WERI-Rb-1 (cell line): Measurements from ENCODE around the gene TSPAN10.

Experiments used
- DNase-seq: peaks from one replicate; pipeline ENCODE4 v3.0.0-alpha.2; 2020
- H3K27ac ChIP-seq: fragments of 250-450 bp; sonication (Bioruptor Pico); 2 replicates; pipeline ENCODE4 v1.5.1; 2020; ENCODE audit warnings: mild to moderate bottlenecking, moderate library complexity
- H3K27me3 ChIP-seq: fragments of 250-450 bp; sonication (Bioruptor Pico); 2 replicates; pipeline ENCODE4 v1.5.1; 2021; ENCODE audit warnings: mild to moderate bottlenecking, low read depth, moderate library complexity; ENCODE audit not compliant: insufficient read depth, severe bottlenecking
- H3K36me3 ChIP-seq: fragments of 250-450 bp; sonication (Bioruptor Pico); 2 replicates; pipeline ENCODE4 v1.5.1; 2020; ENCODE audit warnings: mild to moderate bottlenecking, moderate library complexity
- H3K4me3 ChIP-seq: 2 replicates; pipeline ENCODE4 v1.5.1; 2011; ENCODE audit warnings: low read depth, mild to moderate bottlenecking, control low read depth, low read length
- H3K9me3 ChIP-seq: fragments of 250-450 bp; sonication (Bioruptor Pico); 2 replicates; pipeline ENCODE4 v1.5.1; 2021; ENCODE audit warnings: mild to moderate bottlenecking, moderate library complexity; ENCODE audit not compliant: severe bottlenecking
- CTCF ChIP-seq: IDR thresholded peaks from 2 replicates; pipeline ENCODE4 v1.5.1; 2011; ENCODE audit warnings: low read depth, mild to moderate bottlenecking, control low read depth, inconsistent platforms, low read length

The TSPAN10 gene

GRCh38 chr17:81693509-81694210 lies 56.7 kb downstream of the TSPAN10 start:
- Histone ChIP-seq H3K4me3 (no peak overlapping the region), H3K27me3 (no peaks in the 10 kb centered on the region), H3K36me3 (peaks cover 99% of the 10 kb centered on the region), H3K9me3 (no peaks in the 10 kb centered on the region), H3K27ac (no peak overlapping the region)
- DNase-seq, result no peak
- peak; percentile 50 for TF ChIP-seq CTCF

- TF ChIP-seq CTCF, result no peak
- H3K27me3 ChIP-seq, result no peaks in the 10 kb centered on the region
- peaks cover 99% of the 10 kb centered on the region for H3K36me3 ChIP-seq
- no peaks in the 10 kb centered on the region for H3K9me3 ChIP-seq
- no peak overlapping the region for H3K27ac ChIP-seq
- DNase-seq, result no peak
- no peak overlapping the region for H3K4me3 ChIP-seq
These were observed 57.8 kb downstream of the TSPAN10 start for GRCh38 chr17:81694810-81695209.

GRCh38 chr17:81695211-81695610 lies 58.2 kb downstream of the TSPAN10 start:
- Histone ChIP-seq H3K36me3 (peaks cover 97% of the 10 kb centered on the region), H3K9me3 (no peaks in the 10 kb centered on the region), H3K4me3 (no peak overlapping the region), H3K27ac (no peak overlapping the region), H3K27me3 (no peaks in the 10 kb centered on the region)
- no peak for DNase-seq
- TF ChIP-seq CTCF, result no peak

GRCh38 chr17:81695801-81696200 lies 58.8 kb downstream of the TSPAN10 start:
- Histone ChIP-seq H3K27ac (no peak overlapping the region), H3K9me3 (no peaks in the 10 kb centered on the region), H3K27me3 (no peaks in the 10 kb centered on the region), H3K36me3 (peaks cover 96% of the 10 kb centered on the region), H3K4me3 (no peak overlapping the region)
- no peak for DNase-seq
- TF ChIP-seq CTCF, result no peak

GRCh38 chr17:81696218-81696941 lies 59.4 kb downstream of the TSPAN10 start:
- H3K9me3 ChIP-seq, result no peaks in the 10 kb centered on the region
- H3K27me3 ChIP-seq, result no peaks in the 10 kb centered on the region
- DNase-seq, result no peak
- H3K4me3 ChIP-seq, result no peak overlapping the region
- H3K27ac ChIP-seq, result no peak overlapping the region; the same call in 1 of the 2 replicates
- peaks cover 96% of the 10 kb centered on the region for H3K36me3 ChIP-seq
- TF ChIP-seq CTCF, result no peak
